B cell (primary cell): Measurements from ENCODE around the gene TGFBR3L. TPM values are rescaled to one million over a fixed set of nuclear protein-coding genes. Genes with fewer than 3 reads are reported as not detected.

Experiments
- ATAC-seq: fragments of 200-7000 bp; cut with Tn5 transposase; one replicate; pipeline ENCODE4 v1.10.0; 2021; ENCODE audit warnings: low read depth, mild to moderate bottlenecking, moderate number of reproducible peaks, moderate library complexity
- CTCF ChIA-PET: fragments of 350-600 bp; sonication (Branson Sonifier 250); formaldehyde crosslinking; loops from one replicate; lab custom pipeline; 2021; ENCODE audit warnings: antibody characterized with exemption, inconsistent platforms; lab: Charles Lee
- POLR2A ChIA-PET: fragments of 350-600 bp; sonication (Branson Sonifier 250); formaldehyde crosslinking; loops from one replicate; lab custom pipeline; 2021; ENCODE audit warnings: antibody characterized with exemption; lab: Charles Lee
- DNase-seq: peaks from one replicate; pipeline ENCODE4 v3.0.0; 2013
- H2AFZ ChIP-seq: 2 replicates; pipeline ENCODE4 v1.6.1; 2012; ENCODE audit warnings: mild to moderate bottlenecking, low read depth, low read length; ENCODE audit not compliant: insufficient read depth, poor library complexity, severe bottlenecking
- H3K27ac ChIP-seq, 2 donors: 1 replicate in 1 of 2; 2 replicates in 1 of 2; pipeline ENCODE4 v1.5.1; 2012 to 2013; ENCODE audit warnings: low read length in 2 of 2, mild to moderate bottlenecking in 2 of 2, moderate library complexity in 1 of 2
- H3K27me3 ChIP-seq, 4 experiments: fragments of 200-600 bp in 1 of 4; sonication (generic) in 1 of 4; replicated peaks in 1 of 4; 1 replicate in 2 of 4; 2 replicates in 2 of 4; pipeline versions ENCODE4 v1.6.1 to v1.7.0; 2013 to 2016; ENCODE audit warnings: low read length in 3 of 4, mild to moderate bottlenecking in 2 of 4, mixed read lengths in 1 of 4, moderate library complexity in 1 of 4; ENCODE audit not compliant: insufficient read depth in 4 of 4, control insufficient read depth in 3 of 4; ENCODE audit errors: control extremely low read depth in 1 of 4
- H3K36me3 ChIP-seq, 2 experiments: replicated peaks in 1 of 2; 1 replicate in 1 of 2; 2 replicates in 1 of 2; pipeline versions ENCODE4 v1.6.1 to v1.7.1; 2013; ENCODE audit warnings: low read length in 1 of 2; ENCODE audit not compliant: insufficient read depth in 2 of 2, control insufficient read depth in 1 of 2; ENCODE audit errors: control extremely low read depth in 1 of 2, extremely low read depth in 1 of 2
- H3K4me1 ChIP-seq, 2 donors: fragments of 200-600 bp in 1 of 2; sonication (generic) in 1 of 2; 1 replicate in 1 of 2; 2 replicates in 1 of 2; pipeline versions ENCODE4 v1.5.1 to v1.6.1; 2013 to 2017; ENCODE audit warnings: low read length in 2 of 2; ENCODE audit not compliant: control insufficient read depth in 2 of 2, insufficient read depth in 2 of 2
- H3K4me2 ChIP-seq: replicated peaks from 2 replicates; pipeline ENCODE3; 2012; ENCODE audit warnings: mild to moderate bottlenecking, low read depth, low read length; ENCODE audit not compliant: poor library complexity, severe bottlenecking
- H3K4me3 ChIP-seq, 5 experiments: fragments of 200-600 bp in 1 of 5; sonication (generic) in 1 of 5; 1 replicate in 3 of 5; 2 replicates in 2 of 5; pipeline versions ENCODE4 v1.5.1 to v1.7.0; 2011 to 2016; ENCODE audit warnings: low read length in 4 of 5, mild to moderate bottlenecking in 4 of 5, low read depth in 2 of 5, control low read depth in 1 of 5, moderate library complexity in 1 of 5; ENCODE audit not compliant: insufficient read depth in 1 of 5; ENCODE audit errors: control extremely low read depth in 1 of 5, extremely low read depth in 1 of 5
- H3K79me2 ChIP-seq: fragments of 200-600 bp; sonication (generic); one replicate; pipeline ENCODE4 v1.6.0; 2016; ENCODE audit warnings: low read length; ENCODE audit not compliant: control insufficient read depth, insufficient read depth
- H3K9ac ChIP-seq: fragments of 200-600 bp; sonication (generic); 2 replicates; pipeline ENCODE4 v1.6.1; 2017; ENCODE audit warnings: mild to moderate bottlenecking, low read length, moderate library complexity
- H3K9me3 ChIP-seq, 3 donors: one replicate each; pipeline versions ENCODE4 v1.6.1 to v1.7.1; 2013; ENCODE audit warnings: low read length in 2 of 3; ENCODE audit not compliant: control insufficient read depth in 2 of 3, insufficient read depth in 1 of 3; ENCODE audit errors: control extremely low read depth in 1 of 3
- H4K20me1 ChIP-seq: 2 replicates; pipeline ENCODE4 v1.6.0; 2012; ENCODE audit warnings: mild to moderate bottlenecking, low read length; ENCODE audit not compliant: insufficient read depth, control insufficient read depth, poor library complexity, severe bottlenecking
- H3K27ac Mint-ChIP-seq: one replicate; pipeline ENCODE4 v1.8.0; 2021; ENCODE audit warnings: mixed read lengths
- H3K27me3 Mint-ChIP-seq: one replicate; pipeline ENCODE4 v1.8.0; 2021; ENCODE audit warnings: mixed read lengths
- H3K4me1 Mint-ChIP-seq: one replicate; pipeline ENCODE4 v1.8.0; 2021; ENCODE audit warnings: mixed read lengths
- H3K4me3 Mint-ChIP-seq: one replicate; pipeline ENCODE4 v1.8.0; 2021; ENCODE audit warnings: mixed read lengths
- H3K9me3 Mint-ChIP-seq: one replicate; pipeline ENCODE4 v1.8.0; 2022; ENCODE audit warnings: mixed read lengths; ENCODE audit not compliant: insufficient read depth
- EZH2 ChIP-seq: IDR thresholded peaks from 2 replicates; pipeline ENCODE4 v1.6.1; 2012; ENCODE audit warnings: borderline replicate concordance, low read depth, mild to moderate bottlenecking, moderate library complexity, low read length; ENCODE audit not compliant: insufficient read depth, poor library complexity, severe bottlenecking
- WGBS: methylation state at CpG from one replicate; pipeline ENCODE4 v1.1.5; 2013; ENCODE audit warnings: missing lambda C conversion rate; ENCODE audit not compliant: insufficient coverage; 5-methylcytosine and 5-hydroxymethylcytosine counted together
- intact Hi-C: fragments of 100-400 bp; cut with micrococcal nuclease; formaldehyde crosslinking; loops from one replicate; pipeline ENCODE4 v1.10.0; 2022
- polyA plus RNA-seq: library from polyadenylated mRNA; depleted of rRNA; stranded (reverse); fragments of >200 nt; gene quantifications from 2 replicates; pipeline ENCODE4 v1.2.3, GENCODE V29; 2012
- total RNA-seq, 2 donors: library from RNA; stranded (reverse); fragments of 120-200 nt in 1 of 2; gene quantifications; 1 replicate in 1 of 2; 2 replicates in 1 of 2; pipeline versions ENCODE4 v1.2.3 to v1.2.4, GENCODE V29; 2013 to 2022
- TF ChIP-seq, protein P1 (sequence below): fragments of 200-600 bp; IDR thresholded peaks from one replicate; pipeline ENCODE4 v1.8.0; 2022; ENCODE audit warnings: antibody characterized with exemption, mild to moderate bottlenecking

Gene TGFBR3L
- total and polyA plus RNA-seq, 2 donors (not counting 1 experiment from before 2014, with no cell fraction given): 0.21 to 0.22 TPM

DNA sequence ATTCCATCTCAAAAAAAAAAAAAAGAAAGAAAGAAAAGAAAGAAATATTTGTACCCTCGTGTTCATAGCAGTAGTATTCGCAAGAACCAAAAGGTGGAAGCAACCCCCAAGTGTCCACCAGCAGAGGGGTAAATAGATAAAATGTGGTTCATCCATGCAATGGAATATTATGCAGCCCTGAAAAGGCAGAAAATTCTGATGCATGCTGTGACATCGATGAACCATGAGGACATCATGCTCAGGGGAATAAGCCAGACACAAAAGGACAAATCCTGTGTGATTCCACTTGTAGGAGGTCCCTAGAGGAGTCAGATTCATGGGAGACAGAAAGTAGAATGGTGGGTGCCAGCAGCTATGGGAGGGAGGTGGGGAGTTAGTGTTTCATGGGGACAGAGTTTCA is 32.7 kb upstream of the TGFBR3L start:
- H3K4me1 Mint-ChIP-seq: no peaks in the 10 kb centered on the region
- CTCF ChIA-PET: interaction anchor here (2.4 kb wide), 1 partner anchor 12 kb away, joined by 10 read pairs; no protein-coding TSS in a partner anchor
- Histone ChIP-seq H3K9ac (no peak overlapping the region), H3K79me2 (no peaks in the 10 kb centered on the region), H3K27me3 (peaks cover 0 to 3% (median 0%) of the 10 kb centered on the region in 4 experiments), H3K4me3 (no peak overlapping the region), H4K20me1 (no peaks in the 10 kb centered on the region), H3K9me3 (peaks cover 0 to 5% (median 0%) of the 10 kb centered on the region in 3 donors), H3K36me3 (no peaks in the 10 kb centered on the region), H3K4me1 (no peaks in the 10 kb centered on the region), H2AFZ (no peak overlapping the region), H3K27ac (no peak overlapping the region), H3K4me2 (no peak overlapping the region)
- no peak overlapping the region for H3K4me3 Mint-ChIP-seq
- ATAC-seq (no peak), DNase-seq (no peak)
- no peaks in the 10 kb centered on the region for H3K9me3 Mint-ChIP-seq
- no peaks in the 10 kb centered on the region for H3K27me3 Mint-ChIP-seq
- H3K27ac Mint-ChIP-seq: peak overlapping the region; percentile 11
- TF ChIP-seq EZH2: no peak
- TF ChIP-seq, protein P1, sequence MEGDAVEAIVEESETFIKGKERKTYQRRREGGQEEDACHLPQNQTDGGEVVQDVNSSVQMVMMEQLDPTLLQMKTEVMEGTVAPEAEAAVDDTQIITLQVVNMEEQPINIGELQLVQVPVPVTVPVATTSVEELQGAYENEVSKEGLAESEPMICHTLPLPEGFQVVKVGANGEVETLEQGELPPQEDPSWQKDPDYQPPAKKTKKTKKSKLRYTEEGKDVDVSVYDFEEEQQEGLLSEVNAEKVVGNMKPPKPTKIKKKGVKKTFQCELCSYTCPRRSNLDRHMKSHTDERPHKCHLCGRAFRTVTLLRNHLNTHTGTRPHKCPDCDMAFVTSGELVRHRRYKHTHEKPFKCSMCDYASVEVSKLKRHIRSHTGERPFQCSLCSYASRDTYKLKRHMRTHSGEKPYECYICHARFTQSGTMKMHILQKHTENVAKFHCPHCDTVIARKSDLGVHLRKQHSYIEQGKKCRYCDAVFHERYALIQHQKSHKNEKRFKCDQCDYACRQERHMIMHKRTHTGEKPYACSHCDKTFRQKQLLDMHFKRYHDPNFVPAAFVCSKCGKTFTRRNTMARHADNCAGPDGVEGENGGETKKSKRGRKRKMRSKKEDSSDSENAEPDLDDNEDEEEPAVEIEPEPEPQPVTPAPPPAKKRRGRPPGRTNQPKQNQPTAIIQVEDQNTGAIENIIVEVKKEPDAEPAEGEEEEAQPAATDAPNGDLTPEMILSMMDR: no peak
- WGBS: 100% methylated on average over 3 of the region's 3 CpGs
- intact Hi-C loops: no loop called here
- POLR2A ChIA-PET: no interaction called here

DNA sequence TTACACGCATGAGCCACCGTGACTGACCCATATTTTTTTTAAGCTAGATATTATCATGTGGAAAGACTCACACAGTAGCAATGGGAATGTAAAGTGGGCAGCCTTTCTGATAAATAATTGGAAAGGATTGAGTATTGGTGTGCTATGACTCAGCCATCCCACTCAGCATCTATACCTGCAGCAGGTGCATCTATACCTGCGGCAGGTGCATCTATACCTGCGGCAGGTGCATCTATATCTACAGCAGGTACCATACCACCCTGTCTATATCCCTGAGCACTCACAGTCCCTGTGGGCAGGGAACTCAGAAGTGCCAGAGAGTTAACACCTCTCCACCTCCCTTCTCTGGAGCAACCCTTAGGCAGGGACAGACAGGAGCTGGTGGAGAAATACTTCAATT is 31.5 kb upstream of the TGFBR3L start:
- H3K36me3 ChIP-seq: no peaks in the 10 kb centered on the region
- H2AFZ ChIP-seq: no peak overlapping the region
- H3K27ac ChIP-seq: no peak overlapping the region
- POLR2A ChIA-PET: no interaction called here
- intact Hi-C loops: no loop called here
- DNase-seq (no peak), ATAC-seq (no peak)
- CTCF ChIA-PET: interaction anchor here (0.6 to 2.4 kb wide), 3 partner anchors 14 to 472 kb away, joined by 3 to 10 read pairs (median 3); no protein-coding TSS in a partner anchor
- no peaks in the 10 kb centered on the region for H3K79me2 ChIP-seq
- peaks cover 5% of the 10 kb centered on the region for H3K27me3 Mint-ChIP-seq
- no peaks in the 10 kb centered on the region for H4K20me1 ChIP-seq
- H3K4me1 Mint-ChIP-seq: no peaks in the 10 kb centered on the region
- WGBS: 93% methylated on average over 2 of the region's 4 CpGs
- H3K27ac Mint-ChIP-seq: no peak overlapping the region
- peaks cover 0 to 5% (median 0%) of the 10 kb centered on the region in 3 donors for H3K9me3 ChIP-seq
- no peak overlapping the region for H3K9ac ChIP-seq
- H3K4me1 ChIP-seq: no peaks in the 10 kb centered on the region
- H3K27me3 ChIP-seq: peaks cover 0 to 13% (median 1%) of the 10 kb centered on the region in 4 experiments
- no peak overlapping the region for H3K4me3 Mint-ChIP-seq
- TF ChIP-seq, protein P1: no peak
- no peak for TF ChIP-seq EZH2
- H3K4me3 ChIP-seq: no peak overlapping the region
- no peaks in the 10 kb centered on the region for H3K9me3 Mint-ChIP-seq
- no peak overlapping the region for H3K4me2 ChIP-seq
